Measurements from ENCODE around the gene RELCH.
"Not testable (repeated sequence)": the region's sequence is repeated elsewhere in the genome, so short reads cannot be mapped to it uniquely, and the experiment has no call there.

RELCH gene

GRCh38 chr18:62186774-62187542 is at the start of gene RELCH, which contains the start of gene PIGN:
TSS of gene RELCH (plus strand) at chr18:62187255. CDS start at chr18:62187506, 251 bp downstream.
TSS of gene PIGN (minus strand) at chr18:62187056. CDS start at chr18:62161353, 25,703 bp downstream.
- DNase-seq = peak; percentile 96

- no peak for DNase-seq
These were observed 48.4 kb upstream of the RELCH start for GRCh38 chr18:62138461-62139235.

GRCh38 chr18:62140259-62140658 is 46.8 kb upstream of the RELCH start:
- no peak for DNase-seq

GRCh38 chr18:62144338-62144737 is 42.7 kb upstream of the RELCH start:
- no peak for DNase-seq

- no peak for DNase-seq
These were observed 35.8 kb upstream of the RELCH start for GRCh38 chr18:62151068-62151771.

GRCh38 chr18:62152844-62153243 is 34.2 kb upstream of the RELCH start:
- DNase-seq = no peak

GRCh38 chr18:62157843-62158242 is 29.2 kb upstream of the RELCH start:
- no peak for DNase-seq

- DNase-seq = no peak
These were observed 22.7 kb upstream of the RELCH start for GRCh38 chr18:62164310-62164709.

- no peak for DNase-seq
These were observed 22.1 kb upstream of the RELCH start for GRCh38 chr18:62164855-62165487.

GRCh38 chr18:62165583-62165982 is 21.5 kb upstream of the RELCH start:
- no peak for DNase-seq

- DNase-seq = not testable (repeated sequence)
These were observed 20.5 kb upstream of the RELCH start for GRCh38 chr18:62166524-62166923.

GRCh38 chr18:62170857-62171256 is 16.2 kb upstream of the RELCH start:
- DNase-seq = no peak

GRCh38 chr18:62172298-62172697 is 14.8 kb upstream of the RELCH start:
- no peak for DNase-seq

GRCh38 chr18:62175521-62175920 is 11.5 kb upstream of the RELCH start:
- DNase-seq = no peak

GRCh38 chr18:62177271-62177670 is 9.8 kb upstream of the RELCH start:
- no peak for DNase-seq

GRCh38 chr18:62179213-62179612 is 7.8 kb upstream of the RELCH start:
- no peak for DNase-seq

- no peak for DNase-seq
These were observed 4.8 kb upstream of the RELCH start for GRCh38 chr18:62182220-62182619.

GRCh38 chr18:62183578-62184195 is 3.4 kb upstream of the RELCH start:
- DNase-seq = no peak

- DNase-seq = peak; percentile 53
These were observed 619 bp upstream of the RELCH start for GRCh38 chr18:62186499-62186773.

GRCh38 chr18:62187543-62188510 is 772 bp downstream of the RELCH start:
- DNase-seq = no peak

- DNase-seq = no peak
These were observed 2.2 kb downstream of the RELCH start for GRCh38 chr18:62189208-62189607.

- no peak for DNase-seq
These were observed 9.0 kb downstream of the RELCH start for GRCh38 chr18:62196079-62196478.

Measured in GDM1 (cell line).